OCI-LY1 (cell line): ENCODE results near the gene CCDC141.

Source experiments
- H2AFZ ChIP-seq: fragments of 200-600 bp; sonication (generic), shearing (Covaris generic); 2 replicates; pipeline ENCODE4 v1.6.0; 2014; ENCODE audit warnings: antibody characterized with exemption, mild to moderate bottlenecking, low read length
- H3F3A ChIP-seq: fragments of 200-600 bp; sonication (generic), shearing (Covaris generic); 2 replicates; pipeline ENCODE4 v1.6.0; 2014; ENCODE audit warnings: mild to moderate bottlenecking, antibody characterized with exemption, low read length, moderate library complexity; ENCODE audit not compliant: insufficient read depth
- H3K27ac ChIP-seq: fragments of 200-600 bp; sonication (generic); 2 replicates; pipeline ENCODE4 v1.5.1; 2014; ENCODE audit warnings: low read length, mixed run types, mild to moderate bottlenecking, low read depth; ENCODE audit not compliant: poor library complexity, severe bottlenecking
- H3K27me3 ChIP-seq: fragments of 200-600 bp; sonication (generic); 2 replicates; pipeline ENCODE4 v1.6.0; 2014; ENCODE audit warnings: antibody characterized with exemption, mild to moderate bottlenecking, low read length, moderate library complexity; ENCODE audit not compliant: insufficient read depth
- H3K36me3 ChIP-seq: fragments of 200-600 bp; sonication (generic); 2 replicates; pipeline ENCODE4 v1.6.1; 2014; ENCODE audit warnings: mild to moderate bottlenecking, antibody characterized with exemption, low read length, moderate library complexity, mixed read lengths; ENCODE audit not compliant: insufficient read depth
- H3K4me1 ChIP-seq: fragments of 200-600 bp; sonication (generic); 2 replicates; pipeline ENCODE4 v1.5.1; 2014; ENCODE audit warnings: mild to moderate bottlenecking, low read length, moderate library complexity; ENCODE audit not compliant: insufficient read depth, severe bottlenecking
- H3K4me2 ChIP-seq: fragments of 200-600 bp; sonication (generic), shearing (Covaris generic); 2 replicates; pipeline ENCODE4 v1.6.1; 2014; ENCODE audit warnings: low read length
- H3K4me3 ChIP-seq: fragments of 200-600 bp; sonication (generic); 2 replicates; pipeline ENCODE4 v1.5.1; 2014; ENCODE audit warnings: low read length, low read depth, mild to moderate bottlenecking, mixed read lengths; ENCODE audit not compliant: poor library complexity, severe bottlenecking
- H3K79me2 ChIP-seq: fragments of 200-600 bp; shearing (Covaris generic); 2 replicates; pipeline ENCODE4 v1.6.1; 2016; ENCODE audit warnings: mixed run types, low read length, mixed read lengths; ENCODE audit not compliant: insufficient read depth
- H3K9ac ChIP-seq: fragments of 200-600 bp; sonication (generic), shearing (Covaris generic); 2 replicates; pipeline ENCODE4 v1.6.1; 2014; ENCODE audit warnings: mild to moderate bottlenecking, low read length, mixed read lengths
- H3K9me2 ChIP-seq: fragments of 200-600 bp; sonication (generic), shearing (Covaris generic); 2 replicates; pipeline ENCODE4 v1.6.1; 2014; ENCODE audit warnings: low read depth, mild to moderate bottlenecking, low read length, mixed read lengths
- H3K9me3 ChIP-seq: fragments of 200-600 bp; shearing (Covaris generic); 2 replicates; pipeline ENCODE4 v1.6.1; 2014; ENCODE audit warnings: low read length, mixed read lengths
- H4K20me1 ChIP-seq: fragments of 200-600 bp; sonication (generic), shearing (Covaris generic); 2 replicates; pipeline ENCODE4 v1.6.0; 2016; ENCODE audit warnings: mild to moderate bottlenecking, low read length; ENCODE audit not compliant: insufficient read depth
- CTCF ChIP-seq: fragments of 200-600 bp; sonication (generic), shearing (Covaris generic); IDR thresholded peaks from 2 replicates; pipeline ENCODE4 v1.5.1; 2017; ENCODE audit warnings: mild to moderate bottlenecking, antibody characterized with exemption, low read length, moderate library complexity, mixed read lengths
- EZH2 ChIP-seq: fragments of 200-600 bp; sonication (generic), shearing (Covaris generic); IDR thresholded peaks from 2 replicates; pipeline ENCODE4 v1.8.0; 2017; ENCODE audit warnings: borderline replicate concordance, mixed run types, mild to moderate bottlenecking, antibody characterized with exemption, low read length, moderate library complexity, mixed read lengths

The CCDC141 gene

GRCh38 chr2:179024445-179024844 lies 25.5 kb downstream of the CCDC141 start:
- peak overlapping the region; percentile 67; the same call in 1 of the 2 replicates for H2AFZ ChIP-seq
- H3F3A ChIP-seq, result no peaks in the 10 kb centered on the region
- peaks cover 7% of the 10 kb centered on the region for H3K9me3 ChIP-seq
- no peaks in the 10 kb centered on the region for H4K20me1 ChIP-seq
- peaks cover 12% of the 10 kb centered on the region; the same call in 1 of the 2 replicates for H3K36me3 ChIP-seq
- no peak for TF ChIP-seq EZH2
- TF ChIP-seq CTCF, result no peak
- peak overlapping the region; percentile 30; the same call in 1 of the 2 replicates for H3K9ac ChIP-seq
- H3K4me2 ChIP-seq, result no peak overlapping the region; the same call in 1 of the 2 replicates
- no peak overlapping the region for H3K4me3 ChIP-seq
- H3K27ac ChIP-seq, result peak overlapping the region; percentile 97
- H3K4me1 ChIP-seq, result peaks cover 55% of the 10 kb centered on the region
- no peaks in the 10 kb centered on the region for H3K9me2 ChIP-seq
- H3K79me2 ChIP-seq, result no peaks in the 10 kb centered on the region
- H3K27me3 ChIP-seq, result no peaks in the 10 kb centered on the region

- H3K9ac ChIP-seq, result peak overlapping the region; percentile 55
- 0 out of 2 replicates have a peak, but pooled peaks cover 11% of the 10 kb centered on the region for H3K36me3 ChIP-seq
- H3F3A ChIP-seq, result no peaks in the 10 kb centered on the region
- peak overlapping the region; percentile 63 for H3K4me2 ChIP-seq
- H3K79me2 ChIP-seq, result no peaks in the 10 kb centered on the region
- no peaks in the 10 kb centered on the region for H4K20me1 ChIP-seq
- peaks cover under 1% of the 10 kb centered on the region; the same call in 1 of the 2 replicates for H3K9me3 ChIP-seq
- no peaks in the 10 kb centered on the region for H3K27me3 ChIP-seq
- no peak for TF ChIP-seq EZH2
- no peak for TF ChIP-seq CTCF
- peak overlapping the region; percentile 31 for H3K4me3 ChIP-seq
- H3K27ac ChIP-seq, result peak overlapping the region; percentile 97
- peaks cover 63% of the 10 kb centered on the region for H3K4me1 ChIP-seq
- H3K9me2 ChIP-seq, result no peaks in the 10 kb centered on the region
- peak overlapping the region; percentile 87; the same call in 1 of the 2 replicates for H2AFZ ChIP-seq
Observed at GRCh38 chr2:179022685-179023084, 27.3 kb downstream of the CCDC141 start.

- H2AFZ ChIP-seq, result peak overlapping the region; percentile 87; the same call in 1 of the 2 replicates
- peaks cover 65% of the 10 kb centered on the region for H3K4me1 ChIP-seq
- no peak for TF ChIP-seq CTCF
- TF ChIP-seq EZH2, result no peak
Observed at GRCh38 chr2:179021258-179021657, 28.7 kb downstream of the CCDC141 start.

More at GRCh38 chr2:179021258-179021657, 28.7 kb downstream of the CCDC141 start:
- Histone ChIP-seq H3K4me3 (peak overlapping the region; percentile 31), H3K79me2 (no peaks in the 10 kb centered on the region), H3K9me2 (no peaks in the 10 kb centered on the region), H3K27ac (peak overlapping the region; percentile 97), H3K9ac (peak overlapping the region; percentile 55), H3K27me3 (no peaks in the 10 kb centered on the region), H3K4me2 (peak overlapping the region; percentile 63), H3F3A (no peaks in the 10 kb centered on the region), H3K9me3 (no peaks in the 10 kb centered on the region), H3K36me3 (0 out of 2 replicates have a peak, but pooled peaks cover 5% of the 10 kb centered on the region), H4K20me1 (no peaks in the 10 kb centered on the region)
